WTC11 (cell line): ENCODE data around the gene F2RL3. TPM values are rescaled to one million over a fixed set of nuclear protein-coding genes. Genes with fewer than 3 reads are reported as not detected.

Experiments used
- ATAC-seq: fragments of 200-7000 bp; cut with Tn5 transposase; 2 replicates; pipeline ENCODE4 v1.10.0; 2021; ENCODE audit warnings: mild to moderate bottlenecking, moderate library complexity
- CTCF ChIA-PET: fragments of 300-600 bp; sonication (Branson Sonifier 250); formaldehyde crosslinking; loops from one replicate; lab custom pipeline; 2021; ENCODE audit warnings: antibody characterized with exemption; lab: Charles Lee
- POLR2A ChIA-PET: fragments of 350-600 bp; sonication (Branson Sonifier 250); formaldehyde crosslinking; loops from one replicate; lab custom pipeline; 2021; ENCODE audit warnings: antibody characterized with exemption; lab: Charles Lee
- DNase-seq: peaks from one replicate; pipeline ENCODE4 v3.0.0; 2021; ENCODE audit warnings: low spot score
- H3K27ac Mint-ChIP-seq: 2 replicates; pipeline ENCODE4 v1.8.0; 2021; ENCODE audit warnings: mixed read lengths
- H3K27me3 Mint-ChIP-seq: 2 replicates; pipeline ENCODE4 v1.8.0; 2021; ENCODE audit warnings: low read depth, mild to moderate bottlenecking, moderate library complexity, mixed read lengths
- H3K36me3 Mint-ChIP-seq: 2 replicates; pipeline ENCODE4 v1.8.0; 2021; ENCODE audit warnings: mixed read lengths
- H3K4me1 Mint-ChIP-seq: 2 replicates; pipeline ENCODE4 v1.8.0; 2022; ENCODE audit warnings: mixed read lengths
- H3K4me3 Mint-ChIP-seq: 2 replicates; pipeline ENCODE4 v1.8.0; 2021; ENCODE audit warnings: mild to moderate bottlenecking, moderate library complexity, mixed read lengths
- H3K9me3 Mint-ChIP-seq: 2 replicates; pipeline ENCODE4 v1.8.0; 2021; ENCODE audit warnings: mixed read lengths
- ATF1 ChIP-seq: sonication (generic); formaldehyde crosslinking; IDR thresholded peaks from 2 replicates; pipeline ENCODE4 v1.8.1; 2023; ENCODE audit warnings: mild to moderate bottlenecking, moderate library complexity, missing genetic modification reagents
- ETV6 ChIP-seq: sonication (generic); formaldehyde crosslinking; IDR thresholded peaks from 2 replicates; pipeline ENCODE4 v1.8.1; 2022; ENCODE audit warnings: mild to moderate bottlenecking, missing genetic modification reagents
- MYBL2 ChIP-seq: sonication (generic); formaldehyde crosslinking; IDR thresholded peaks from 2 replicates; pipeline ENCODE4 v1.8.1; 2023; ENCODE audit warnings: mild to moderate bottlenecking, moderate library complexity, missing genetic modification reagents
- NR1H2 ChIP-seq: sonication (generic); formaldehyde crosslinking; IDR thresholded peaks from 2 replicates; pipeline ENCODE4 v1.9.0; 2021; ENCODE audit warnings: mild to moderate bottlenecking, moderate library complexity, missing genetic modification reagents
- NR3C1 ChIP-seq: sonication (generic); formaldehyde crosslinking; conservative IDR thresholded peaks from 2 replicates; pipeline ENCODE4 v1.8.1; 2023; ENCODE audit warnings: low read depth, mild to moderate bottlenecking, missing genetic modification reagents
- PRDM15 ChIP-seq: sonication (generic); formaldehyde crosslinking; IDR thresholded peaks from 2 replicates; pipeline ENCODE4 v1.8.0; 2022; ENCODE audit warnings: missing genetic modification reagents
- TCF7 ChIP-seq: sonication (generic); formaldehyde crosslinking; IDR thresholded peaks from 2 replicates; pipeline ENCODE4 v1.8.0; 2022; ENCODE audit warnings: mild to moderate bottlenecking, low read depth, missing genetic modification reagents, moderate library complexity
- TEAD4 ChIP-seq: sonication (generic); formaldehyde crosslinking; IDR thresholded peaks from 2 replicates; pipeline ENCODE4 v1.8.0; 2022; ENCODE audit warnings: mild to moderate bottlenecking, missing genetic modification reagents
- ZNF416 ChIP-seq: fragments of 250-450 bp; sonication (Bioruptor Pico); IDR thresholded peaks from 2 replicates; pipeline ENCODE4 v1.9.0; 2021; ENCODE audit warnings: mild to moderate bottlenecking, inconsistent platforms
- ZNF512 ChIP-seq: sonication (generic); formaldehyde crosslinking; IDR thresholded peaks from 2 replicates; pipeline ENCODE4 v1.8.1; 2022; ENCODE audit warnings: missing genetic modification reagents, borderline replicate concordance
- total RNA-seq: library from RNA; stranded (reverse); gene quantifications from 3 replicates; pipeline ENCODE4 v1.2.3, GENCODE V29; 2021
- TF ChIP-seq, protein P1 (sequence below): sonication (generic); formaldehyde crosslinking; conservative IDR thresholded peaks from 2 replicates; pipeline ENCODE4 v1.8.1; 2023; ENCODE audit warnings: mild to moderate bottlenecking, low read depth, missing genetic modification reagents, moderate library complexity
- TF ChIP-seq, protein P2 (sequence below): sonication (generic); formaldehyde crosslinking; IDR thresholded peaks from 2 replicates; pipeline ENCODE4 v1.8.0; 2022; ENCODE audit warnings: mild to moderate bottlenecking, missing genetic modification reagents
- TF ChIP-seq, protein P3 (sequence below): sonication (generic); formaldehyde crosslinking; IDR thresholded peaks from 2 replicates; pipeline ENCODE4 v1.8.1; 2022; ENCODE audit warnings: mild to moderate bottlenecking, missing genetic modification reagents, moderate library complexity, borderline replicate concordance
- TF ChIP-seq, protein P4 (sequence below): fragments of 250-450 bp; sonication (Bioruptor Pico); IDR thresholded peaks from 2 replicates; pipeline ENCODE4 v2.1.2; 2022; ENCODE audit warnings: mild to moderate bottlenecking, moderate library complexity

The F2RL3 gene
- total RNA-seq, 1 experiment from 2014 or later = 0.11 TPM

GRCh38 chr19:16892436-16892835 is 3.6 kb downstream of the F2RL3 start:
- Mint-ChIP-seq H3K4me1 (peaks cover 4% of the 10 kb centered on the region; the same call in 1 of the 2 replicates), H3K36me3 (no peaks in the 10 kb centered on the region), H3K27ac (no peak overlapping the region), H3K27me3 (peaks cover 9% of the 10 kb centered on the region), H3K9me3 (no peaks in the 10 kb centered on the region), H3K4me3 (no peak overlapping the region)
- no peak for ATAC-seq
- TF ChIP-seq PRDM15 (CRISPR knock-in tag) (no peak), ZNF512 (no peak)
- TF ChIP-seq, protein P1, sequence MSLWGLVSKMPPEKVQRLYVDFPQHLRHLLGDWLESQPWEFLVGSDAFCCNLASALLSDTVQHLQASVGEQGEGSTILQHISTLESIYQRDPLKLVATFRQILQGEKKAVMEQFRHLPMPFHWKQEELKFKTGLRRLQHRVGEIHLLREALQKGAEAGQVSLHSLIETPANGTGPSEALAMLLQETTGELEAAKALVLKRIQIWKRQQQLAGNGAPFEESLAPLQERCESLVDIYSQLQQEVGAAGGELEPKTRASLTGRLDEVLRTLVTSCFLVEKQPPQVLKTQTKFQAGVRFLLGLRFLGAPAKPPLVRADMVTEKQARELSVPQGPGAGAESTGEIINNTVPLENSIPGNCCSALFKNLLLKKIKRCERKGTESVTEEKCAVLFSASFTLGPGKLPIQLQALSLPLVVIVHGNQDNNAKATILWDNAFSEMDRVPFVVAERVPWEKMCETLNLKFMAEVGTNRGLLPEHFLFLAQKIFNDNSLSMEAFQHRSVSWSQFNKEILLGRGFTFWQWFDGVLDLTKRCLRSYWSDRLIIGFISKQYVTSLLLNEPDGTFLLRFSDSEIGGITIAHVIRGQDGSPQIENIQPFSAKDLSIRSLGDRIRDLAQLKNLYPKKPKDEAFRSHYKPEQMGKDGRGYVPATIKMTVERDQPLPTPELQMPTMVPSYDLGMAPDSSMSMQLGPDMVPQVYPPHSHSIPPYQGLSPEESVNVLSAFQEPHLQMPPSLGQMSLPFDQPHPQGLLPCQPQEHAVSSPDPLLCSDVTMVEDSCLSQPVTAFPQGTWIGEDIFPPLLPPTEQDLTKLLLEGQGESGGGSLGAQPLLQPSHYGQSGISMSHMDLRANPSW = no peak
- TF ChIP-seq, protein P2, sequence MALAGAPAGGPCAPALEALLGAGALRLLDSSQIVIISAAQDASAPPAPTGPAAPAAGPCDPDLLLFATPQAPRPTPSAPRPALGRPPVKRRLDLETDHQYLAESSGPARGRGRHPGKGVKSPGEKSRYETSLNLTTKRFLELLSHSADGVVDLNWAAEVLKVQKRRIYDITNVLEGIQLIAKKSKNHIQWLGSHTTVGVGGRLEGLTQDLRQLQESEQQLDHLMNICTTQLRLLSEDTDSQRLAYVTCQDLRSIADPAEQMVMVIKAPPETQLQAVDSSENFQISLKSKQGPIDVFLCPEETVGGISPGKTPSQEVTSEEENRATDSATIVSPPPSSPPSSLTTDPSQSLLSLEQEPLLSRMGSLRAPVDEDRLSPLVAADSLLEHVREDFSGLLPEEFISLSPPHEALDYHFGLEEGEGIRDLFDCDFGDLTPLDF (CRISPR knock-in tag) = no peak
- ChIA-PET CTCF (no interaction called here), POLR2A (no interaction called here)
- no peak for DNase-seq

- H3K27me3 Mint-ChIP-seq = peaks cover 11% of the 10 kb centered on the region
- ChIA-PET CTCF (no interaction called here), POLR2A (no interaction called here)
- DNase-seq (no peak), ATAC-seq (no peak)
- H3K4me1 Mint-ChIP-seq = peaks cover 4% of the 10 kb centered on the region; the same call in 1 of the 2 replicates
- H3K9me3 Mint-ChIP-seq = no peaks in the 10 kb centered on the region
- no peak overlapping the region for H3K27ac Mint-ChIP-seq
- H3K36me3 Mint-ChIP-seq = no peaks in the 10 kb centered on the region
- H3K4me3 Mint-ChIP-seq = no peak overlapping the region
- TF ChIP-seq ATF1 (CRISPR knock-in tag) (no peak), NR1H2 (no peak), NR3C1 (CRISPR knock-in tag) (no peak), TEAD4 (no peak), ZNF416 (CRISPR knock-in tag) (no peak), MYBL2 (CRISPR knock-in tag) (no peak), TCF7 (CRISPR knock-in tag) (no peak), ETV6 (CRISPR knock-in tag) (no peak)
- TF ChIP-seq, protein P3, sequence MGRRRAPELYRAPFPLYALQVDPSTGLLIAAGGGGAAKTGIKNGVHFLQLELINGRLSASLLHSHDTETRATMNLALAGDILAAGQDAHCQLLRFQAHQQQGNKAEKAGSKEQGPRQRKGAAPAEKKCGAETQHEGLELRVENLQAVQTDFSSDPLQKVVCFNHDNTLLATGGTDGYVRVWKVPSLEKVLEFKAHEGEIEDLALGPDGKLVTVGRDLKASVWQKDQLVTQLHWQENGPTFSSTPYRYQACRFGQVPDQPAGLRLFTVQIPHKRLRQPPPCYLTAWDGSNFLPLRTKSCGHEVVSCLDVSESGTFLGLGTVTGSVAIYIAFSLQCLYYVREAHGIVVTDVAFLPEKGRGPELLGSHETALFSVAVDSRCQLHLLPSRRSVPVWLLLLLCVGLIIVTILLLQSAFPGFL (CRISPR knock-in tag) = no peak
- TF ChIP-seq, protein P4, sequence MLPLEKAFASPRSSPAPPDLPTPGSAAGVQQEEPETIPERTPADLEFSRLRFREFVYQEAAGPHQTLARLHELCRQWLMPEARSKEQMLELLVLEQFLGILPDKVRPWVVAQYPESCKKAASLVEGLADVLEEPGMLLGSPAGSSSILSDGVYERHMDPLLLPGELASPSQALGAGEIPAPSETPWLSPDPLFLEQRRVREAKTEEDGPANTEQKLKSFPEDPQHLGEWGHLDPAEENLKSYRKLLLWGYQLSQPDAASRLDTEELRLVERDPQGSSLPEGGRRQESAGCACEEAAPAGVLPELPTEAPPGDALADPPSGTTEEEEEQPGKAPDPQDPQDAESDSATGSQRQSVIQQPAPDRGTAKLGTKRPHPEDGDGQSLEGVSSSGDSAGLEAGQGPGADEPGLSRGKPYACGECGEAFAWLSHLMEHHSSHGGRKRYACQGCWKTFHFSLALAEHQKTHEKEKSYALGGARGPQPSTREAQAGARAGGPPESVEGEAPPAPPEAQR (CRISPR knock-in tag) = no peak
Observed at GRCh38 chr19:16892868-16893685, 4.3 kb downstream of the F2RL3 start.
